Liver (tissue), 3 donors: ENCODE measurements around the gene PLA2G4A.

Source experiments
- ATF3 ChIP-seq: IDR thresholded peaks from 2 replicates; pipeline ENCODE4 v1.6.1; 2016; ENCODE audit warnings: antibody characterized with exemption
- GABPA ChIP-seq, 2 donors: IDR thresholded peaks in 1 of 2; conservative IDR thresholded peaks in 1 of 2; 2 replicates each; pipeline ENCODE4 v1.6.1; 2016; ENCODE audit warnings: antibody characterized with exemption in 2 of 2, mild to moderate bottlenecking in 1 of 2, moderate library complexity in 1 of 2
- RAD21 ChIP-seq, 2 donors: IDR thresholded peaks; 2 replicates each; pipeline ENCODE4 v1.6.1; 2016; ENCODE audit warnings: antibody characterized with exemption in 2 of 2, mild to moderate bottlenecking in 2 of 2
- RXRA ChIP-seq, 2 donors: IDR thresholded peaks; 2 replicates each; pipeline ENCODE4 v1.6.1; 2017 to 2018; ENCODE audit warnings: antibody characterized with exemption in 2 of 2, mild to moderate bottlenecking in 1 of 2
- SP1 ChIP-seq: IDR thresholded peaks from 2 replicates; pipeline ENCODE4 v1.6.1; 2018; ENCODE audit warnings: antibody characterized with exemption, mild to moderate bottlenecking
- TAF1 ChIP-seq: conservative IDR thresholded peaks from 2 replicates; pipeline ENCODE4 v1.6.1; 2016; ENCODE audit warnings: antibody characterized with exemption, mild to moderate bottlenecking
- YY1 ChIP-seq: IDR thresholded peaks from 2 replicates; pipeline ENCODE4 v1.6.1; 2016; ENCODE audit warnings: antibody characterized with exemption, mild to moderate bottlenecking
- TF ChIP-seq, protein P1 (sequence below): fragments of 150-350 bp; IDR thresholded peaks from 2 replicates; pipeline ENCODE4 v1.5.1; 2017; ENCODE audit warnings: improper control_type of control experiment, low read depth, low read length; ENCODE audit not compliant: missing input control
- donor health status: healthy.
- donor health status: healthy.

DNA sequence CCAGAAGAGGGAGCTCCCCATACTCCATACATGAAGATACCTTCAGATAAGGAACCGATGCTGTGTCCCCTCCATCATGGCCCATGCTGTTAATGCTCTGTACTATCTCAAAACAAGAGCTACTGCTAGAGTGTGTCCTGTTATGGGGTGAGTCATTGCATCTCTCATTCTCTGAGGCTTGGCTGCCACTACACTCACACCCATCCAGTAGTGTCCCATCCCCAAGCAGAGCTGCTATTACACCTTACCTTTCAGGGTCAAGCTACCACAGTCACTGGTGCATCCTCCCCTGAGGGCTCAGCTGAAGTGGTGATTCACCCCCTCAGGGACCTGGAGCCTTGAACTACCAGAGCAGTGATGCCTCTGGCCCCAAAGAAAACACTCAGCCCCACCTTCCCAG, 198.5 kb downstream of the PLA2G4A start:
- TF ChIP-seq, protein P1, sequence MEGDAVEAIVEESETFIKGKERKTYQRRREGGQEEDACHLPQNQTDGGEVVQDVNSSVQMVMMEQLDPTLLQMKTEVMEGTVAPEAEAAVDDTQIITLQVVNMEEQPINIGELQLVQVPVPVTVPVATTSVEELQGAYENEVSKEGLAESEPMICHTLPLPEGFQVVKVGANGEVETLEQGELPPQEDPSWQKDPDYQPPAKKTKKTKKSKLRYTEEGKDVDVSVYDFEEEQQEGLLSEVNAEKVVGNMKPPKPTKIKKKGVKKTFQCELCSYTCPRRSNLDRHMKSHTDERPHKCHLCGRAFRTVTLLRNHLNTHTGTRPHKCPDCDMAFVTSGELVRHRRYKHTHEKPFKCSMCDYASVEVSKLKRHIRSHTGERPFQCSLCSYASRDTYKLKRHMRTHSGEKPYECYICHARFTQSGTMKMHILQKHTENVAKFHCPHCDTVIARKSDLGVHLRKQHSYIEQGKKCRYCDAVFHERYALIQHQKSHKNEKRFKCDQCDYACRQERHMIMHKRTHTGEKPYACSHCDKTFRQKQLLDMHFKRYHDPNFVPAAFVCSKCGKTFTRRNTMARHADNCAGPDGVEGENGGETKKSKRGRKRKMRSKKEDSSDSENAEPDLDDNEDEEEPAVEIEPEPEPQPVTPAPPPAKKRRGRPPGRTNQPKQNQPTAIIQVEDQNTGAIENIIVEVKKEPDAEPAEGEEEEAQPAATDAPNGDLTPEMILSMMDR: no peak
- no peak for TF ChIP-seq SP1
- no peak for TF ChIP-seq RAD21 (IDR thresholded peaks at IDR 0.05)
- TF ChIP-seq ATF3: no peak
- TF ChIP-seq GABPA (IDR thresholded peaks at IDR 0.05 in 1 of 2, conservative IDR thresholded peaks at IDR 0.05 in 1 of 2): no peak
- no peak for TF ChIP-seq TAF1
- no peak for TF ChIP-seq YY1
- no peak for TF ChIP-seq RXRA (IDR thresholded peaks at IDR 0.05)
